Subcutaneous abdominal adipose tissue (tissue), 5 donors: Measurements from ENCODE around the gene POP7.
"Not testable (repeated sequence)": the region's sequence is repeated elsewhere in the genome, so short reads cannot be mapped to it uniquely, and the experiment has no call there.

Source experiments
- H3K27ac ChIP-seq: one replicate; pipeline ENCODE4 v1.7.0; 2013; ENCODE audit warnings: low read depth, mild to moderate bottlenecking, inconsistent platforms, low read length, moderate library complexity
- H3K27me3 ChIP-seq, 5 donors: one replicate each; pipeline ENCODE4 v1.7.0; 2013; ENCODE audit warnings: low read length in 5 of 5, inconsistent platforms in 1 of 5; ENCODE audit not compliant: control insufficient read depth in 5 of 5, insufficient read depth in 4 of 5
- H3K36me3 ChIP-seq, 5 donors: one replicate each; pipeline ENCODE4 v1.7.0; 2013; ENCODE audit warnings: low read length in 5 of 5; ENCODE audit not compliant: control insufficient read depth in 5 of 5, insufficient read depth in 5 of 5
- H3K4me1 ChIP-seq, 5 donors: one replicate each; pipeline ENCODE4 v1.7.0; 2013; ENCODE audit warnings: low read length in 5 of 5, mild to moderate bottlenecking in 3 of 5, moderate library complexity in 1 of 5; ENCODE audit not compliant: control insufficient read depth in 5 of 5, insufficient read depth in 5 of 5
- H3K4me3 ChIP-seq, 5 donors: one replicate each; pipeline ENCODE4 v1.7.0; 2013; ENCODE audit warnings: low read length in 5 of 5, low read depth in 1 of 5
- H3K9ac ChIP-seq, 5 donors: one replicate each; pipeline ENCODE4 v1.7.0; 2013; ENCODE audit warnings: low read length in 5 of 5, mild to moderate bottlenecking in 4 of 5, moderate library complexity in 3 of 5
- H3K9me3 ChIP-seq, 5 donors: one replicate each; pipeline ENCODE4 v1.7.0; 2013; ENCODE audit warnings: low read length in 5 of 5; ENCODE audit not compliant: control insufficient read depth in 5 of 5
- donor health status: healthy.
- donor health status: healthy.
- donor health status: healthy.
- donor health status: healthy.
- donor health status: healthy.

Gene POP7

DNA sequence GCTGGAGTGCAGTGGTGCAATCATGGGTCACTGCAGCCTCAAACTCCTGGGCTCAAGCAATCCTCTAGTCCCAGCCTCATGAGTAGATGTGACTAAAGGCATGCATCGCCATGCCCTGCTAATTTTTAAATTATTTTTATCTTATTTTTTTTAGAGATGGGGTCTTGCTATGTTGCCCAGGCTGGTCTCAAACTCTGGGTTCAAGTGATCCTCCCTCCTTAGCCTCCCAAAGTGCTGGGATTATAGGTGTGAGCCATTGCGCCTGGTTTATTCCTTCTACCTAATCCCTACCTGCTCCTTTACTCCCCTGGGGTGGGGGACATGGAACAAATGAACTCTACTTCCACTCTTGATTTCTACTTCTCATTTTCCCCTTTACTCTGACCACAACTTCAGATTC, 18.4 kb downstream of the POP7 start:
- H3K4me3 ChIP-seq, H3K9me3 ChIP-seq, H3K36me3 ChIP-seq, H3K9ac ChIP-seq, H3K4me1 ChIP-seq, H3K27ac ChIP-seq: not testable (repeated sequence)
- H3K27me3 ChIP-seq, result peaks cover 18 to 40% (median 32%) of the 10 kb centered on the region in 5 donors

- H3K27me3 ChIP-seq, result peaks cover 5 to 15% (median 13%) of the 10 kb centered on the region in 5 donors
- H3K9me3 ChIP-seq, result no peaks in the 10 kb centered on the region
- H3K4me1 ChIP-seq, result peaks cover 0 to 3% (median 0%) of the 10 kb centered on the region in 5 donors
- H3K9ac ChIP-seq, result peak overlapping the region in 1 of 5 donors; percentile 19
- no peak overlapping the region for H3K27ac ChIP-seq
- no peak overlapping the region for H3K4me3 ChIP-seq
- no peaks in the 10 kb centered on the region for H3K36me3 ChIP-seq
These were observed 21.3 kb downstream of the POP7 start for GRCh38 chr7:100726996-100727761.

DNA sequence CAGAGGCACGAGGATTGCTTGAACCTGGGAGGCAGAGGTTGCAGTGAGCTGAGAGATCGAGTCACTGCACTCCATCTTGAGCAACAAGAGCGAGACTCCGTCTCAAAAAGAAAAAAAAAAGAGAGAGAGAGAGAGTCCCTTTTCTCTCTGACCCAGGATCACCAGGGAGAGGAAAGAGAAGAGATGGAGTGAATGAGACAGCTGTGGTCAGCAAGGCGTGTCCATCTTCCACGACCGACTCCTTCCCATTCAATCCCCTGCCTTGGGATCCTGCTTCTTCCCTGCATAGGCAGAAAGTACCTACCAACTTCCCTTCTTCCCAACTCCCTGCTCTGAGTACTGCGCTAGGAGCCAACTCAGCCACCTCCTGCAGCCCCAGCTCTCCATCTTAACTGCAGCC, 22.3 kb downstream of the POP7 start:
- H3K9ac ChIP-seq, result no peak overlapping the region

GRCh38 chr7:100730136-100730800, 24.3 kb downstream of the POP7 start:
- no peaks in the 10 kb centered on the region for H3K36me3 ChIP-seq
- peaks cover 0 to under 1% (median 0%) of the 10 kb centered on the region in 5 donors for H3K4me1 ChIP-seq
- H3K27me3 ChIP-seq, result peaks cover 0 to 6% (median 5%) of the 10 kb centered on the region in 5 donors
- H3K9me3 ChIP-seq, result no peaks in the 10 kb centered on the region
- no peak overlapping the region for H3K9ac ChIP-seq
- no peak overlapping the region for H3K27ac ChIP-seq
- H3K4me3 ChIP-seq, result no peak overlapping the region

More for the DNA sequence above, 22.3 kb downstream of the POP7 start:
- Histone ChIP-seq H3K4me3 (no peak overlapping the region), H3K27me3 (peaks cover 3 to 14% (median 6%) of the 10 kb centered on the region in 5 donors), H3K27ac (no peak overlapping the region), H3K36me3 (no peaks in the 10 kb centered on the region), H3K9me3 (no peaks in the 10 kb centered on the region), H3K4me1 (peaks cover 0 to 3% (median 0%) of the 10 kb centered on the region in 5 donors)

GRCh38 chr7:100731937-100732636, 26.2 kb downstream of the POP7 start:
- Histone ChIP-seq H3K36me3 (no peaks in the 10 kb centered on the region), H3K9ac (no peak overlapping the region), H3K4me3 (no peak overlapping the region), H3K27me3 (peaks cover 0 to 4% (median 3%) of the 10 kb centered on the region in 5 donors), H3K4me1 (no peaks in the 10 kb centered on the region), H3K27ac (no peak overlapping the region), H3K9me3 (no peaks in the 10 kb centered on the region)

- no peak overlapping the region for H3K4me3 ChIP-seq
- H3K9ac ChIP-seq, result no peak overlapping the region
- no peaks in the 10 kb centered on the region for H3K4me1 ChIP-seq
- H3K36me3 ChIP-seq, result no peaks in the 10 kb centered on the region
- H3K27me3 ChIP-seq, result no peaks in the 10 kb centered on the region
- no peak overlapping the region for H3K27ac ChIP-seq
- H3K9me3 ChIP-seq, result no peaks in the 10 kb centered on the region
These were observed 29.8 kb downstream of the POP7 start for GRCh38 chr7:100735730-100736129.

DNA sequence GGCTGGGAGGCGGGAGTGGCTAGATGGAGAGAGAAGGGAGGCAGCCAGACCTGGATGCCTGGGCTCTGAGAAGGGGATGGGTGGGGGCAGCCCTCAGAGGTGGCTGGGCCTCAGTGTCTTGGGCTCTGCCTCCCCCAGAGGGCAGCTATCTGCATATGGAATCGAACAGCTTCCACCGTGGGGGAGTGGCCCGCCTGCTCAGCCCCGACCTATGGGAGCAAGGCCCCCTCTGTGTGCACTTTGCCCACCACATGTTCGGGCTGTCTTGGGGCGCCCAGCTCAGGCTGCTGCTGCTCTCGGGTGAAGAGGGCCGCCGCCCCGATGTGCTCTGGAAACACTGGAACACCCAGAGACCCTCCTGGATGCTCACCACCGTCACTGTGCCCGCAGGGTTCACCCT, 30.8 kb downstream of the POP7 start:
- Histone ChIP-seq H3K27ac (no peak overlapping the region), H3K9me3 (no peaks in the 10 kb centered on the region), H3K27me3 (no peaks in the 10 kb centered on the region), H3K36me3 (no peaks in the 10 kb centered on the region), H3K9ac (no peak overlapping the region), H3K4me3 (no peak overlapping the region), H3K4me1 (no peaks in the 10 kb centered on the region)

DNA sequence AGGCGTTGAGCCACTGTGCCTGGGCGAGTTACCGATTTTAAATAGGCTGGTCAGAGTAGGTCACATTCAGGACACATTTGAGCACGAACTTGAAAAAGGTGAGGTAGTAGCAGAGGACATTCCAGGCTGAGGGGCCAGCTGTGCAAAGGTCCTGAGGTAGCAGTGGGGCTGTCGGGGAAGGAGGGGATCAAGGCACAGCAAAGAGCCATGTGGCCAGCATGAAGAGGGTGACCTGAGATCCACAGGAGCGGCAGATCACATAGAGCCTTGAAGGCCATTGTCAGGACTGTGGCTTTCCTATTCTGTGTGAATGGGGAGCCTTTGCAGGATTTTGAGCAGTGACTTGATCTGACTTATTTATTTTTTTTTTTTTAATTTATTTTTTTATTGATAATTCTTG, 34.0 kb downstream of the POP7 start:
- Histone ChIP-seq H3K9me3 (no peaks in the 10 kb centered on the region), H3K4me3 (no peak overlapping the region), H3K9ac (no peak overlapping the region), H3K27ac (no peak overlapping the region), H3K27me3 (no peaks in the 10 kb centered on the region), H3K4me1 (peaks cover 0 to under 1% (median 0%) of the 10 kb centered on the region in 5 donors), H3K36me3 (no peaks in the 10 kb centered on the region)

GRCh38 chr7:100744605-100745004, 38.7 kb downstream of the POP7 start:
- H3K36me3 ChIP-seq, result no peaks in the 10 kb centered on the region
- H3K27ac ChIP-seq, result no peak overlapping the region
- no peak overlapping the region for H3K4me3 ChIP-seq
- H3K9me3 ChIP-seq, result no peaks in the 10 kb centered on the region
- peaks cover 0 to 6% (median 3%) of the 10 kb centered on the region in 5 donors for H3K4me1 ChIP-seq
- H3K9ac ChIP-seq, result no peak overlapping the region
- H3K27me3 ChIP-seq, result peaks cover 4 to 17% (median 7%) of the 10 kb centered on the region in 5 donors

GRCh38 chr7:100745184-100745583, 39.3 kb downstream of the POP7 start:
- Histone ChIP-seq H3K4me1 (peaks cover 0 to 6% (median 3%) of the 10 kb centered on the region in 5 donors), H3K4me3 (peak overlapping the region in 4 of 5 donors; percentile 49 to 68 (median 58)), H3K27ac (no peak overlapping the region), H3K27me3 (peaks cover 4 to 17% (median 7%) of the 10 kb centered on the region in 5 donors), H3K9me3 (no peaks in the 10 kb centered on the region), H3K36me3 (no peaks in the 10 kb centered on the region), H3K9ac (peak overlapping the region in 1 of 5 donors; percentile 39)
